HG02759 (cell line): ENCODE results near the gene PLD6.
A peak's percentile ranks its signal among the peaks of the same experiment; 100 is the strongest.

Experiments
- ATAC-seq: cut with Tn5 transposase; IDR thresholded peaks from one replicate; pipeline ENCODE4 v1.9.1; 2021; ENCODE audit warnings: mild to moderate bottlenecking, moderate library complexity; ENCODE audit not compliant: unreplicated experiment

The PLD6 gene

DNA sequence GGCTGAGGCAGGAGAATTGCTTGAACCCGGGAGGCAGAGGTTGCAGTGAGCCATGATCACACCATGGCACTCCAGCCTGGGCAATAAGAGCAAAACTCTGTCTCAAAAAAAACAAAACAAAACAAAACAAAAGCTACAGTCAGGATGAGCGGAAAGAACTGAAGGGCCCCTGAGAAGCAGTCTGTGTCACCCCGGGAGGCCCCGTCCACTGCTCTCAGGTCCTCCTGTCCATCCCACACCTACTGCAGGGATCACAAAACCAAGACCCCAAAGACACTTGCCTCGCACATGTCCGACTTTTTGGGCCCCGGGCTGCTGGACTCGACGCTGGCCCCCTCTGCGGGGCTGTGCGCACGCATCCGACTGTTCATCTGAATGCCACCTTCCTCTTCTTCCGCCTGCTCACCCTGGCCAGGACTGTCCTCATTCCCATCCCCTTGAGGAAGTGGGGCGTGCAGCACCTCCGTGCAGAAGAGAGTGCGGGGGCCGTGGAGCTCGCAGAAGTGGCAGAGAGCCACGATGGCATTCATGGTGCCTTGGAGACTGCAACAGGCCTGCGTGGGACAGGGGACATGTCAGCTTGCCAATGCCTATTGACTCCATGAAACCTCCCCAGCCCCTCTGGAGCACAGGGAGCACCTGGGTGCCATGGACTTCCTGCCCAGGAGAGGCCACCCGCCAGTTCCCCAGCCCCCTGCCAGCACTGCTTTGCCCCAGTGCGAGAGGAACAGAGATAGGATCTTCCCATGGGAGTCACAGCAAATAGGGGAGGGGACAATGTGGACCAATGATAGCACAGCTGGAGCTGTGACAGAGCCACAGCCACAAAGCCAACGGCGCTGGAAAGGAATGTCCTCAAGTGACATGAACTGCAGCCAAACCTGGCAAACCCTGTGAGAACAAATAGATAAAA, 21.7 kb upstream of the PLD6 start:
- no peak for ATAC-seq

DNA sequence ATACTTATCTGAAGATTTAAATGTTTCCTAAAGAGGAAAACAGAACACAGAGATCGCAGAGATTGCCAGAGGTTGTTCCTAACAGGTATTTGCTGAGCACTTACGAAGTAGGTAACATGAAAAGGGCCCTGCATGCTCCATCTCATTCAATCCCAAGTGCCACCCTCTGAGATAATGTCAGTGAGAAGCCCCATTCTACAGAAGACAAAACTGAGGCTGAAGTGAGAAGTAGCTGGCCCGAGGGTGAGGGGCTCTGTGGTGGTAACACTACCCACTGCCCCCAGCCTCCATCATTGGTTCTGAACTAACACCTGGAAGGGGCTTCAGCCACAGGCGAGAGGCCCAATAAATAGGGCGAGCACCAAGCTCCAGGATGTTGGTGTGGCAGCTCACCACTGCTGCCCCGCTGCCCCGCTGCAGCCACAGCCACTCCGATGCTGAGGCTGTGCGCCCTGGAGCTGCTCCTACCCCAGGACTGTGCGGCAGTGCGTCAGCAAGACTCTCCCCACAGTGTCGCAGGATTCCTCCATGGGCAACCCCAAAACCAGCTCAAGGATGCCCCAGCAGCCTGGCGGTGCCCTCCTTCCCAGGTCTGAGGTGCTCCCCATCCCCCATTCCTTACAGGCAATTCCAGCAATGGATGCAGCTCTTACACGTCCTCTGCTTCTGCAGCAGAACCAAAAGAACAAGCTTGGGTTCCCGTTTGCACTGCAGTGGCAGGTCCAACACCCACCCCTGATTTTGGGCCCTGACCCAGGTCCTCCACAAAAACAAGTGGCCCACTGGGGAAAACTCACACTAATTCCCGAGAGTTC, 20.5 kb upstream of the PLD6 start:
- ATAC-seq: no peak

DNA sequence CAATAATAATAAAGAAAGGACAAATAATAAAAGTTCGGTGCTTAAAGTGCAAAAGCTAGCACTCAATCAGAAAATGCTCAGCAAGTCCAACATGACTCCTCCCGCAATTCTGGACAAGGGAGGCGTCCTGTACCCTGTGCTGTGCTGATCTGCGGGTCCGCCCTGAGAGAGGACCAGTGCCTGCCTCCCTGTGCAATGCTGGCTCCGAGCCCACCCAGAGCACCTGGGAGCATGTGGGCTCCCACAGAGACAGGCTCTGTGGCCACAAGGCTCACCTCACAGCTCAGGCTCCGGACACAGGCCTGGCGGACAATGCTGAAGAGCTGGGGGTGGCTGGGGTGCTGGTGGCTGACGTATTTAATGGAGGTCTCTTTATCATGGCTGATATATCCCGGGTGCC, 19.8 kb upstream of the PLD6 start:
- no peak for ATAC-seq

DNA sequence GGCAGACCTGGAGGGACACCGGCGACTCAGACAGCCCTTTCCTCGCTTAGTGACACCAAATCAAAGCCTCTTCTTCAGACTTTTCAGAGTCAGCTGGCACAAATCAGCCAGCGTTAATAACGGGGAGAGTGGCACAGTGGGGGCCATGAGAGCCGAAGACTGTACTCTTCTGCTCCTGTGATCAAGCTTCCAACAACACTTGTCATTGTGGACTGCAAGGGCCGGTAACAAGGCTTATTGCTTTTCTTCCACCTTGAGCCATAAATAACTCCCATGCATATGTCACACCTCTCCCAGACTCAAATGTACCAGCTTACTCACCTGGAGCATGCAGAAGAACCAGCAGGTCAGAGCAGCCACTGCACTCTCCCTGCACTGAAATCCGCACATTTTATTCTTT, 18.0 kb upstream of the PLD6 start:
- ATAC-seq: no peak

DNA sequence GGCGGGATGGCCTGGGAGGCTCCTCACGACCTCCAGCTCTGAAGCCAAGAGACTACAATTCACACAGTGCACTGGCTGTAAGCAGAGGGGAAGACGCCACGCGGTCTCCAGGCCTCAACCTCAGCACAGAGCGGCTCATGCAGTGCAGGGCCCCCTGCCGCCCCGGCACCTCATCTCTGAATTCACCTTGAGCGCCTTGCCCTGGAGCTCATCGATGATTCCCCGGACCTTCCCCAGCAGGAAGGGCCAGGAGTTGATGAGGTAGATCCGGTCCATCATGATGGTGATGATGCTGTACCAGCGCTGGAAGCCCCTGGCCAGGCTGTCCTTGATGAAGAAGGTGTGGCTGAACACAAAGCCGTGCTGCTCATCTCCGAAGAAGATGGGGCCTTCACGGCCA, 17.6 kb upstream of the PLD6 start:
- no peak for ATAC-seq

DNA sequence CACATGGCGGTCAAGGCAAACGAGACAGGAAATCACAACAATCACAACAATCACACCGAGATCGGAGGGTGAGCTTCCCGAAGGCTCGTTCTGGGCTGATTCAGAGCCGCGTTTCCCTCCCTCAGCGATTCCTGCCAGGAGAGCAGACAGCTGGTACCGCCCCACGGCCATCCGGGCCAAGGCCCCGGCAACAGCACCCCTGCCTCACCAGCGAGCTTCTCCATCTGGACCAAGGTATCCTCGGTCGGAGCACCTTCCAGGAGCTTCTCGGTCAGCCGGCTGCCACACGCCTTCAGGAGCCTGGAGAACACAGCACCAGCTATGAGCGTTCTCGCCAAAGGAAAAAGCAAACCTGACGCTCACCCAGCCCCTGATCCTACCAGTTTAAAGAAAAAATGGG, 15.2 kb upstream of the PLD6 start:
- ATAC-seq: no peak

DNA sequence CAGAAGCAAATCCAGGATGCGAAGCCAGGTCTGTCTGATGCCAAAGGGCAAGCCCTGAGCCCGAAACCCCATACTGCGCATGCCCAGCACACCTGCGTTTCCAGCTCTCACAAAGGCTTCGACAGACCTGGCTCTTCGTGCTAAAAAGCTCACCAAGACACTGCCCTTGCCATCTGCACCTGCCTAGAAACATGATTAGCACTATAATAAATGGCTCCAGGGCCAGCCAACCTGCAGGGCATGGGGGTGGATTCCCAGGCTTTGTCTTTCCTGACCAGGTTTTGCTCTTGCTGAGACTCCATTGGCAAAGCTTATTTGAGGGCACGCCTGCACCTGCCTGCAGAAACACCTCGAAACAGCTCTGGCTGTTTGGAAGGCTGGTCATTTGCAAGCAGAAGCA, 14.4 kb upstream of the PLD6 start:
- ATAC-seq: no peak

DNA sequence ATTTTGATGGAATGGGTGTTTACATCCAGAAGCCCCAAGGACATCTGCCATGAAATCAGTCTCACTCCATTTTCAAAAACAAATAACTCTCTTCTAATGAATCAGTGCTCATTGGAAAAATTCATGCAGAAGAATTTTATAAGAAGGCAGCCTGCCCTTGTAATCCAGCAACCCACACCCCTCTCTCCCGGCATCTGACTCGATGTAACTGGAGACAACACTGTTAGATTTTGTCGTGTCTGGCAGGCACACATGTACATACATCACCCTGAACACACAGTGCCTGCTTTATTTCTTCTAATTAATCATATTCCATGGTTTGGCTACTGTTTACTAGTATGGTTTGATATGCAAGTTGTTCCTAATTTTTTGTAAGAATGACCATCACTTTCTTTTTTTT, 11.9 kb upstream of the PLD6 start:
- no peak for ATAC-seq

DNA sequence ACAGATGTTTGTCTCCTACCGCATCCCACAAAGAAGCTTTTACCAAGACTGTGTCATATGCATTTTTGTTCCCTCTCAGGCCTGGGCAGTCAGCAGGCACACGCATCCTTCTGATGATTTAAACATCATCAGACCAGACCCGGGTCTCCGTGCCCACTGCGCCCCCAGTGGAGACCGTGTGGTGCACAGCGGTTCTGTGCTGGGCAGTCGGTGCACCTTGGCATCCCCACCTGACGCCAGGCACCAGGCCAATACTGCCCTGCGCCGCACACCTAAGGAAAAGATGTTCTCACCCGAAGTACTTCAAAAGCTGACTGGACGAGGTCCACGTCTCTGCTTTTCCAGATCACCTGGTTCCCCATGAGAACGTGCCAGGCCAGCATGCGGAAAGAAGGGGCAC, 10.6 kb upstream of the PLD6 start:
- no peak for ATAC-seq

DNA sequence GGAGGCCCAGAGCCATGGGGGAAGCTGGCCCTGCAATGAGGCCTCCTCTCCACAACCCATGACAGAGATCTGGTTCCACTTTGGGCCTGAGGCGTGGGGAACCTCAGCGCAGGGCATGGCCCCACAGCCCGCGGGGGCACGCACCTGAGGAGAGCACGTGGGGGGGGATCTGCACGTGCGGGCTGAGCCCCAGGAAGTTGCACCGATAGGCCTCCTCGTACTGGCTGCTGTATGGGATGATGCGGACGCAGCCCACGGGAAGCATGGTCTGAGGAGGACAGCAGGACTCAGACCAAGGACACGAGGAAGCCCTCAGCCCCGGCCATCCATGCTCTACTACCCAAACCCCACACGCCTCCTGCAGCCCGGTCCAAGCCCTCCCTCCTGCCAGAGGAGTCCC, 10.1 kb upstream of the PLD6 start:
- no peak for ATAC-seq

DNA sequence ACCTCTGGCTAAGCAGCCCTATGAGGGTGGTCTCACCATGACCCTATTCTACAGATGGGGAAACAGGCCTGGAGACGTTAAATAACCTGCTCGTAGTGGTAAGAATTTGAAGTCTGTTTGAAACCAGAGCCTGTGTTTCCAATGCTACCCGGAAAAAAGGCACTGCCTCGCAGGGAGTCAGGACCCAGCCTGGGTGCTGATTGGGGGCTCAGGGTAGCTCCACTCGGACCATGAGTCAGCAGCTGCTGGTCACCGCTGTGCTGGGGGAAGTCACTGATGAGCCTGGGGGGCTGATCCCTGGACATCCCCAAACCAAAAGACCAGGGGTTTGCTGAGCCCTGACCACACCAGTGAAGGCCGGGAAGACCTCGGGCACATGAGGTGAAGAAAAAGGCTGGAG, 9.4 kb upstream of the PLD6 start:
- ATAC-seq: no peak

DNA sequence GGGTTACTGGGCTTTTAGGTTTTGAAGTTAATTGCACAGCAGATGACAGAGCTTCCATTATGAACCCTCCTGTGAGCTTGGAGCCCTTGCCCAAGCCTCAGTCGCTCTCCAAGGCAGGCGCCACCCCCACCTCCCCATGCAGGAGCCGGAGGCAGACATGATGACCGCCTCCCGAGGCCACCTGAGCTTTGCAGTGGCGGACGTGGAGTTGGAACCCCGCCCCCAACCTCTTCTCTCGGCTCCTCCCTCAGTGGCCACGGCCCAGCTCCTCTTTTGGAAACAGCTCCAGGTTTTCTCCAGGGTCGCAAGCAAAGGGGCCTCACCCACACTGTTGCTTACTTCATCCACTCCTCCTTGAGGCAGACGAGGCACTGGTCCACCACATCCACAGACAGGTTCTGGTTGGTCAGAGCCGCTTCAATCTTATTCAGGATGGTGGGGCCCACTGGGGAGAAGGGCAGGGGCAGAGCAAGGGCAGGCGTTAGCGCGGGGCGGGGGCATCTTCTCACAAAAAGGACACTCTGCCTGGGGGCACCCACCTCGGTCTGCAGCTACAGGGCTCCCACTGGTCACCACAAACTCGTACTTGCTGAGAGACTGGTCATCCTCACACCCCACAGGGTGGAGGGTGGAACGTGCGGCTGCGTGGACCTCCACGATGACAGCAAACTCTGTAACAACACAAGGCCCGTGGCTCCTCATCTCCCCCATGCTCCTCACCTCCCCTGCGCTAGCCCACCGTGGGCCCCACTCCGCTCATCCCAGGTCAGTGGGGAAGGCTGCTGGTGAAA, 8.7 kb upstream of the PLD6 start:
- ATAC-seq: no peak

DNA sequence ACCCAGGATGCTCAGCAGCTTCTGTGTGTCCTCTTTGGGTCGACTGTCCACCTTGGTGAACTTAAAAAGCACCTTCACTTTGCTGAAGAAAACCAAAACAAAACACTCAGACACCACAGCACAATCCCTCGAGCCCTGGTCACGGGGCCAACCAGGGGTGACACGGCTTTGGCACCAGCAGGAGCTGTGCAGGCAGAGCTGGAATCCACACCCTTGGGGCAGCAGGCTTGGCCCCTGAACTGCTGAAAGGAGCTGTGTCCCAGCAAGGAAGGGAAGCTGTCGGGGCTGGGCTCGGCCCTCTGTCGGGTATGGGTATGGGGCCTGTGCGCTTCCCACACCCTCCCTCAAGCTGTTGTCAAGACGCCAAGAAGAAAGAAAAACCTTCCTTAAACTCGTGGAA, 7.6 kb upstream of the PLD6 start:
- ATAC-seq: no peak

DNA sequence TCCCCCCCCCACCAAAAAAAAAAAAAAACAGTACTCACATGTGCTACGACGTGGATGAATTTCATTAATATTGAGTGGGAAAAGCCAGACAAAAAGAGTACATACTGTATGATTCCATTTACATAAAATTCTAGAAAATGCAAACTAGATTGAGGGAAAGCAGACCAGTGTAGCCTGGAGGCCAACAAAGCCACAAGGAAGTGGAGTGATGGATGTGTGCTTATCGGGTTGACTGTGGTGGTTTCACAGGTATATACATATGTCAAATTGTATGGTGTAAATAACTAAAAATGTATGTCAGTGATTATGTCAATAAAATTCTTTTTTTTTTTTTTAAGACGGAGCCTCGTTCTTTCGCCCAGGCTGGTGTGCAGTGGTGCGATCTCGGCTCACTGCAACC, 1.9 kb upstream of the PLD6 start:
- no peak for ATAC-seq

DNA sequence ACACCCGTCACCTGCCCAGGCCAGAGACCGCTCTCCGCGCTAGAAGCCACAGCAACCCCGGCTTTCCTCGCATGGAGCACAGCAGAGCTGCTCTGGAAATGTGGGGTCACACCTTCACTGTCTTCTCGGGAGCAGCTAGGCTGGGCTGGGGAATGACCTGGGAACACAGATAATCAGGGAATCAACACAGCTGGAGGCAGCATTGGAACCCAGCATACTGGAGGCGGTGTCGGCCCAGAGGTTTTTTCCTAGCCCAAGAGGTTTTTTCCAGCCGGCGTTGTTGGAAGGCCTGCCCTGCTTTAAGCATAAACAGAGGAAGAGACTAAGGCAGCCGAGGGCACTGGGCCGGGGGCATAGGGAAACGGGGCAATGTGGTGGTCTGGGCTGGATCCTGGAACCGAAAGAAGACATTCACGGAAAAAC, 791 bp upstream of the PLD6 start:
- ATAC-seq: no peak

DNA sequence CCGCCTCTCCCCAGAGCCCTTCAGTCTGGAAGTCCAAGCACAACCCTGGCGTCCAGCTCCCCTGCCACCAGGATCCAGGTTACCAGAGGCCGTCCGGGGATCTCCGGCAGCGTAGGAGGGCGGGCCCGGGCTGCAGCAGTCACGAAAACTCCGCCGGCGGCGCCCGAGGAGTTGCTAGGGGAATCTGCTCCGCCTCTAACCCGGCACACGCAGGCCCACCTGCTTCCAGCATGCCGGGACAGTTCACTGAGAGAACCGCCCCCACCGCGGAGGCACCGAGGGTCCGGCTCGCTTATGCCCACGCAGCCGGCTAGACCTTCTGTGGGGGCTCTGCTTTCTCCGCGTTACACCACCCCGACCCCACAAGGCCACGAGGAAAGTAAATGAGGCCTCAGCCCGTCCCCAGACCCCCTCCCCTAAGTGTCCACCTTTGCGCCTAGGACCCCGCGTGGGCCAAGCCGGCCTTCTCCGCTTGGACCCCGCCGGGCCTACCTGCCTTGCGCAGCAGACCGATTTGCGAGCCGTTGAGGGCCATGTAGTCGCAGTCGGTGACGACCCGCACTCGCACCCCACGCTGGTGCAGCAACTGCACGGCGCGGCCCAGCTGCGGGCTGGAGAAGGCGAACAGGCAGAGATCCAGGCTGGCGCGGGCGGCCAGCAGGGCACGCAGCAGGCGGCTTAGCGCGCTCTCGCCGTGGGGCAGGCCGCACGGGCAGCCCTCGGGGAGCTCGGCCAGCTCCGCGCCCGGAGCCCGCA, 587 bp downstream of the PLD6 start:
- peak; percentile 49 for ATAC-seq

DNA sequence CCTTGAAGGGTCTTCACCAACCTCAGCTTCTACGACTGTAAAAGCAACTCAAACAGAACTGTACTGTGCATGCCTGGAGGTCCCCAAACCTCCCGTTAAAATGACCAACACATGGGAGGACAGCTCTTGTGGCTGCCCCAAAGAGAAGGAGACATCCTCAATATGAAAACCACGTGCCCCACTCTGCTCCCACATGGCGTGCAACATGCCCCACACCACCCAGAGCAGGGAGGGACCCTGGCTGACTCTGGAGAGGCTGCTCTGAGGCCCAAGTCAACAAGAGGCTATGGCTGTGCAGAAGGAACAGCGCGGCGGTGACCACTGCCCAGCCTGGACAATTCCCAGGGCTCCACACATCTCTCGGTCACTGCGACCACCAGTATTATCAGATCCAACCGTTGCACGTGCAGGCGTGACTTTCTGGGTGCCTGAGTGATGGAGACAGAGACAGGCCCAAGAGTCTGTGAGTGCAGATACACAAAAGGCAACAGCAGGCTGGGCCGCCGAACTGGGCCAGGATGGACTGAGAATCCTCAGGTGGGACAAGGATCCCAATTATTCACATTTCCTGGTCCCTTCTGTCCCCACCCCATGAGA, 1.4 kb downstream of the PLD6 start:
- no peak for ATAC-seq

DNA sequence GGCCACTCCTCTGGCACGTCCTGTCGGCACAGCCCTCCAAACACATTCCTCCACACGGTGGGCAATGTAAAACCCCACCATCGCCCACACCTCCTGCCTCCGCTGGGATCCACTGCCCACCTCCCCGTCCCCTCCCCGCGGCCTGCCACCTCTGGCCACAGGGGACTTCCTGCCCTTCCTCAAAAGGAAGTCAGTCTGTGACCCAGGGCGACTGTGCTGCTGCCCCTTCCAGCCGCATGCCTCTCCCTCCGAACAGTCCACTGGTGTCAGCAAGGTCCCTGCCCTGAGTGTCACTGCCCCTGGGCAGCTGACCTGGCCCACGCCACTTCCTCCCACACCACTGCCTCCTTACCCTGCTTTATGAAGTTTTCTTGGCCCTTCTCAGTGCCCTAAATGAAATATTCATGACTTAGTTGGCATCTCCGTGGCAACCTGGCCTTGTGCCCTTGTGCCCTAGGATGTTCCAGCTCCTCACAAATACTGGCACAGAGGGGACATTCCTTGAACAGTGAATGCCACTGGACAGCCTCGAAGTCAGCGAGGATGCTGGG, 2.0 kb downstream of the PLD6 start:
- ATAC-seq: no peak

DNA sequence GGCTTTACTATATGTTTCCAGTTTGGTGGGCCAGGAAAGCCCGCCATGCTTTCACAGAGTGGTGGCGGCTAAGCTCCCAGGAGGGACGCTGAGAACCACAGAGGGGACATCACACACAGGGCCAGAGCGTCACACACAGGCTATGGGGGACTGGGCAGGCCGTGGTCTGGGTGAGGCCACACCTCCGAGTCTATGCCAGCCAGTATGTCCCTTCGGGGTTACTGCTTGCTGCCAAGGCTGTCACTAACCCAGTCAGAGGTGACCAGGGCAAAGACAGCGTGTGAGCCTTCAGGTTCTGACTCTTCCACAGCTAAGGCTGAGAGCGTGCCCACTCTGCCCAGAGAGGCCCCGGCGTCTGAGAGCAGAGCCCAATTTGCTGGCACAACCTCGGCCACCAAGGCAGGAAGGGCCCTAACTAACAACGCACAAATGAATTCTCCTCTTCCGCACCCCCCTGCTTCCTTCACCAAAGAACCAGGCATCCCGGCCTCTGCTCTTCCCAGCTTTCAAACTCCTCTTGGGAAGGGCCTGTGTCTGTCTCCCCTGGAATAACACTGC, 2.9 kb downstream of the PLD6 start:
- no peak for ATAC-seq

DNA sequence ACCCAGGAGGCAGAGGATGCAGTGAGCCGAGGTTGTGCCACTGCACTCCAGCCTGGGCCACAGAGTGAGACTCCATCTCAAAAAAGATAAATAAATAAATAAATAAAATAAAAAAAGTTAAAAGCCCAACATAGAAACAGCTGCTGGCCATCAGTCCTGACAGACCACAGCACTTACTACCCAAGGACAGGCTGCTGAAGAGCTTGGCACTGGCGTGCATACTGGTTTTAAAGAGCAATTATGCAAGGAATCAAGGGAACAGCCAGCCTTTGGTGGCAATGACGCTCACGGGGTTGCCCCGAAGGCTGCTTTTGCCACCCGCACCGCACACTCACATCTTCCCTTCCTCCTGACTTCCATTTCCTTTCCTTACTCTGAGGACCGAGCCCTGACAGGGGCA, 4.2 kb downstream of the PLD6 start:
- no peak for ATAC-seq
